SU-DHL-6 (cell line): ENCODE data around the gene TESPA1.

ENCODE experiments used
- H2AFZ ChIP-seq: fragments of 200-600 bp; sonication (generic); 2 replicates; pipeline ENCODE4 v1.6.1; 2014; ENCODE audit warnings: low read depth, mild to moderate bottlenecking, moderate library complexity, mixed read lengths, antibody characterized with exemption, low read length; ENCODE audit not compliant: severe bottlenecking
- H3F3A ChIP-seq: fragments of 200-600 bp; shearing (Covaris generic); 2 replicates; pipeline ENCODE4 v1.6.0; 2016; ENCODE audit warnings: antibody characterized with exemption, mild to moderate bottlenecking; ENCODE audit not compliant: insufficient read depth
- H3K27ac ChIP-seq: fragments of 200-600 bp; sonication (generic); 2 replicates; pipeline ENCODE4 v1.5.1; 2016; ENCODE audit warnings: low read depth, mild to moderate bottlenecking, low read length, moderate library complexity, mixed read lengths
- H3K27me3 ChIP-seq: fragments of 200-600 bp; sonication (generic), shearing (Covaris generic); 2 replicates; pipeline ENCODE4 v1.6.0; 2014; ENCODE audit warnings: mild to moderate bottlenecking, low read length
- H3K36me3 ChIP-seq: fragments of 200-600 bp; sonication (generic); 2 replicates; pipeline ENCODE4 v1.6.1; 2014; ENCODE audit warnings: mild to moderate bottlenecking, low read length, mixed read lengths
- H3K4me2 ChIP-seq: fragments of 300-600, 200-600 bp; shearing (Covaris generic), sonication (generic); 2 replicates; pipeline ENCODE4 v1.6.0; 2014; ENCODE audit warnings: low read length, low read depth, mild to moderate bottlenecking; ENCODE audit not compliant: poor library complexity, severe bottlenecking
- H3K4me3 ChIP-seq: fragments of 200-600 bp; sonication (generic); 2 replicates; pipeline ENCODE4 v1.5.1; 2014; ENCODE audit warnings: antibody characterized with exemption, low read length, mild to moderate bottlenecking, mixed read lengths; ENCODE audit not compliant: insufficient read depth, poor library complexity, severe bottlenecking
- H3K79me2 ChIP-seq: fragments of 200-600 bp; sonication (generic); 2 replicates; pipeline ENCODE4 v1.6.1; 2014; ENCODE audit warnings: mild to moderate bottlenecking, low read length, moderate library complexity; ENCODE audit not compliant: insufficient read depth
- H3K9ac ChIP-seq: fragments of 200-600 bp; sonication (generic); 2 replicates; pipeline ENCODE4 v1.7.0; 2014; ENCODE audit warnings: mild to moderate bottlenecking, low read length
- H3K9me2 ChIP-seq: fragments of 200-600 bp; sonication (generic); replicated peaks from 2 replicates; pipeline ENCODE4 v1.6.1; 2014; ENCODE audit warnings: low read length; ENCODE audit not compliant: insufficient read depth
- H3K9me3 ChIP-seq: fragments of 200-600 bp; sonication (generic); 2 replicates; pipeline ENCODE4 v1.6.1; 2014; ENCODE audit warnings: low read length, mixed read lengths; ENCODE audit not compliant: insufficient read depth
- H4K20me1 ChIP-seq: fragments of 200-600 bp; sonication (generic); 2 replicates; pipeline ENCODE4 v1.6.1; 2014; ENCODE audit warnings: low read depth, mild to moderate bottlenecking, antibody characterized with exemption, low read length, moderate library complexity, mixed read lengths
- CTCF ChIP-seq: fragments of 200-600 bp; sonication (generic); IDR thresholded peaks from one replicate; pipeline ENCODE4 v1.5.1; 2017; ENCODE audit warnings: antibody characterized with exemption, mild to moderate bottlenecking, low read length, moderate library complexity; ENCODE audit not compliant: insufficient read depth, poor library complexity, severe bottlenecking
- EZH2phosphoT487 ChIP-seq: fragments of 200-600 bp; sonication (generic), shearing (Covaris generic); conservative IDR thresholded peaks from 2 replicates; pipeline ENCODE4 v1.6.1; 2018; ENCODE audit warnings: mild to moderate bottlenecking, antibody characterized with exemption, low read length, moderate library complexity, mixed read lengths

TESPA1 gene

GRCh38 chr12:54941659-54942058 is 42.9 kb downstream of the TESPA1 start:
- Histone ChIP-seq H3K36me3 (no peaks in the 10 kb centered on the region), H4K20me1 (no peaks in the 10 kb centered on the region), H3K9ac (no peak overlapping the region), H3K4me2 (no peak overlapping the region), H2AFZ (no peak overlapping the region), H3F3A (no peaks in the 10 kb centered on the region), H3K79me2 (no peaks in the 10 kb centered on the region), H3K9me3 (no peaks in the 10 kb centered on the region), H3K4me3 (no peak overlapping the region), H3K27me3 (no peaks in the 10 kb centered on the region), H3K27ac (no peak overlapping the region), H3K9me2 (no peaks in the 10 kb centered on the region)
- TF ChIP-seq CTCF (no peak), EZH2phosphoT487 (no peak)

GRCh38 chr12:54940727-54941315 is 43.7 kb downstream of the TESPA1 start:
- H3K27me3 ChIP-seq, result no peaks in the 10 kb centered on the region
- no peak overlapping the region for H3K27ac ChIP-seq
- H3K9me2 ChIP-seq, result no peaks in the 10 kb centered on the region
- TF ChIP-seq EZH2phosphoT487 (no peak), CTCF (no peak)
- no peaks in the 10 kb centered on the region for H3K79me2 ChIP-seq
- H2AFZ ChIP-seq, result no peak overlapping the region
- no peaks in the 10 kb centered on the region for H3K9me3 ChIP-seq
- no peak overlapping the region for H3K4me2 ChIP-seq
- no peaks in the 10 kb centered on the region for H4K20me1 ChIP-seq
- no peaks in the 10 kb centered on the region for H3K36me3 ChIP-seq
- H3F3A ChIP-seq, result no peaks in the 10 kb centered on the region
- no peak overlapping the region for H3K9ac ChIP-seq
- no peak overlapping the region for H3K4me3 ChIP-seq

DNA sequence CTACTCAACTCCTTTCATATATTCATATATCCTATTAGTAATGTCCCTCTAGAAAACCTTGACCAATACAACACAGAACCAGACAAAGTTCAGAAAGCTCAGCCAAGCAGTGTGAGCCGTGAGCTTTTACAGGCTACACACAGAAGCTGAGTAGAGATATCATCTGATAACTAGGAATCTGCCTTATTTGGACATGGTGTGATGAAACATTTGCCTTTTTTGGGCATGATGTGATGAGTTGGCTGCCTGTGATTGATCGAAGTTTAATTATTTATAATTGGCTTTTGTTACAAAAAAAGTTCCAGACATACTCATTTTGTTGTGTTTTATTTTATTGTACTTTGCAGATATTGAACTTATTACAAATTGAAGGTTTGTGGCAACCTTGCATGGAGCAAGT is 46.6 kb downstream of the TESPA1 start:
- Histone ChIP-seq H3K27me3 (no peaks in the 10 kb centered on the region), H3K4me3 (no peak overlapping the region), H3K79me2 (no peaks in the 10 kb centered on the region), H3K4me2 (no peak overlapping the region), H3K9me3 (no peaks in the 10 kb centered on the region), H2AFZ (no peak overlapping the region), H3K9me2 (no peaks in the 10 kb centered on the region), H4K20me1 (no peaks in the 10 kb centered on the region), H3K36me3 (no peaks in the 10 kb centered on the region), H3K27ac (no peak overlapping the region), H3F3A (no peaks in the 10 kb centered on the region), H3K9ac (no peak overlapping the region)
- TF ChIP-seq CTCF (no peak), EZH2phosphoT487 (no peak)
